B cell (primary cell): ENCODE data around the gene SLCO4C1. TPM values are rescaled to one million over a fixed set of nuclear protein-coding genes. Genes with fewer than 3 reads are reported as not detected.
A peak's percentile ranks its signal among the peaks of the same experiment; 100 is the strongest.

ENCODE experiments used
- ATAC-seq: fragments of 200-7000 bp; cut with Tn5 transposase; one replicate; pipeline ENCODE4 v1.10.0; 2021; ENCODE audit warnings: low read depth, mild to moderate bottlenecking, moderate number of reproducible peaks, moderate library complexity
- CTCF ChIA-PET: fragments of 350-600 bp; sonication (Branson Sonifier 250); formaldehyde crosslinking; loops from one replicate; lab custom pipeline; 2021; ENCODE audit warnings: antibody characterized with exemption, inconsistent platforms; lab: Charles Lee
- POLR2A ChIA-PET: fragments of 350-600 bp; sonication (Branson Sonifier 250); formaldehyde crosslinking; loops from one replicate; lab custom pipeline; 2021; ENCODE audit warnings: antibody characterized with exemption; lab: Charles Lee
- DNase-seq: peaks from one replicate; pipeline ENCODE4 v3.0.0; 2013
- H2AFZ ChIP-seq: 2 replicates; pipeline ENCODE4 v1.6.1; 2012; ENCODE audit warnings: mild to moderate bottlenecking, low read depth, low read length; ENCODE audit not compliant: insufficient read depth, poor library complexity, severe bottlenecking
- H3K27ac ChIP-seq, 2 donors: 1 replicate in 1 of 2; 2 replicates in 1 of 2; pipeline ENCODE4 v1.5.1; 2012 to 2013; ENCODE audit warnings: low read length in 2 of 2, mild to moderate bottlenecking in 2 of 2, moderate library complexity in 1 of 2
- H3K27me3 ChIP-seq, 4 experiments: fragments of 200-600 bp in 1 of 4; sonication (generic) in 1 of 4; replicated peaks in 1 of 4; 1 replicate in 2 of 4; 2 replicates in 2 of 4; pipeline versions ENCODE4 v1.6.1 to v1.7.0; 2013 to 2016; ENCODE audit warnings: low read length in 3 of 4, mild to moderate bottlenecking in 2 of 4, mixed read lengths in 1 of 4, moderate library complexity in 1 of 4; ENCODE audit not compliant: insufficient read depth in 4 of 4, control insufficient read depth in 3 of 4; ENCODE audit errors: control extremely low read depth in 1 of 4
- H3K36me3 ChIP-seq, 2 experiments: replicated peaks in 1 of 2; 1 replicate in 1 of 2; 2 replicates in 1 of 2; pipeline versions ENCODE4 v1.6.1 to v1.7.1; 2013; ENCODE audit warnings: low read length in 1 of 2; ENCODE audit not compliant: insufficient read depth in 2 of 2, control insufficient read depth in 1 of 2; ENCODE audit errors: control extremely low read depth in 1 of 2, extremely low read depth in 1 of 2
- H3K4me1 ChIP-seq, 2 donors: fragments of 200-600 bp in 1 of 2; sonication (generic) in 1 of 2; 1 replicate in 1 of 2; 2 replicates in 1 of 2; pipeline versions ENCODE4 v1.5.1 to v1.6.1; 2013 to 2017; ENCODE audit warnings: low read length in 2 of 2; ENCODE audit not compliant: control insufficient read depth in 2 of 2, insufficient read depth in 2 of 2
- H3K4me2 ChIP-seq: replicated peaks from 2 replicates; pipeline ENCODE3; 2012; ENCODE audit warnings: mild to moderate bottlenecking, low read depth, low read length; ENCODE audit not compliant: poor library complexity, severe bottlenecking
- H3K4me3 ChIP-seq, 5 experiments: fragments of 200-600 bp in 1 of 5; sonication (generic) in 1 of 5; 1 replicate in 3 of 5; 2 replicates in 2 of 5; pipeline versions ENCODE4 v1.5.1 to v1.7.0; 2011 to 2016; ENCODE audit warnings: low read length in 4 of 5, mild to moderate bottlenecking in 4 of 5, low read depth in 2 of 5, control low read depth in 1 of 5, moderate library complexity in 1 of 5; ENCODE audit not compliant: insufficient read depth in 1 of 5; ENCODE audit errors: control extremely low read depth in 1 of 5, extremely low read depth in 1 of 5
- H3K79me2 ChIP-seq: fragments of 200-600 bp; sonication (generic); one replicate; pipeline ENCODE4 v1.6.0; 2016; ENCODE audit warnings: low read length; ENCODE audit not compliant: control insufficient read depth, insufficient read depth
- H3K9ac ChIP-seq: fragments of 200-600 bp; sonication (generic); 2 replicates; pipeline ENCODE4 v1.6.1; 2017; ENCODE audit warnings: mild to moderate bottlenecking, low read length, moderate library complexity
- H3K9me3 ChIP-seq, 3 donors: one replicate each; pipeline versions ENCODE4 v1.6.1 to v1.7.1; 2013; ENCODE audit warnings: low read length in 2 of 3; ENCODE audit not compliant: control insufficient read depth in 2 of 3, insufficient read depth in 1 of 3; ENCODE audit errors: control extremely low read depth in 1 of 3
- H4K20me1 ChIP-seq: 2 replicates; pipeline ENCODE4 v1.6.0; 2012; ENCODE audit warnings: mild to moderate bottlenecking, low read length; ENCODE audit not compliant: insufficient read depth, control insufficient read depth, poor library complexity, severe bottlenecking
- H3K27ac Mint-ChIP-seq: one replicate; pipeline ENCODE4 v1.8.0; 2021; ENCODE audit warnings: mixed read lengths
- H3K27me3 Mint-ChIP-seq: one replicate; pipeline ENCODE4 v1.8.0; 2021; ENCODE audit warnings: mixed read lengths
- H3K4me1 Mint-ChIP-seq: one replicate; pipeline ENCODE4 v1.8.0; 2021; ENCODE audit warnings: mixed read lengths
- H3K4me3 Mint-ChIP-seq: one replicate; pipeline ENCODE4 v1.8.0; 2021; ENCODE audit warnings: mixed read lengths
- H3K9me3 Mint-ChIP-seq: one replicate; pipeline ENCODE4 v1.8.0; 2022; ENCODE audit warnings: mixed read lengths; ENCODE audit not compliant: insufficient read depth
- EZH2 ChIP-seq: IDR thresholded peaks from 2 replicates; pipeline ENCODE4 v1.6.1; 2012; ENCODE audit warnings: borderline replicate concordance, low read depth, mild to moderate bottlenecking, moderate library complexity, low read length; ENCODE audit not compliant: insufficient read depth, poor library complexity, severe bottlenecking
- WGBS: methylation state at CpG from one replicate; pipeline ENCODE4 v1.1.5; 2013; ENCODE audit warnings: missing lambda C conversion rate; ENCODE audit not compliant: insufficient coverage; 5-methylcytosine and 5-hydroxymethylcytosine counted together
- intact Hi-C: fragments of 100-400 bp; cut with micrococcal nuclease; formaldehyde crosslinking; loops from one replicate; pipeline ENCODE4 v1.10.0; 2022
- polyA plus RNA-seq: library from polyadenylated mRNA; depleted of rRNA; stranded (reverse); fragments of >200 nt; gene quantifications from 2 replicates; pipeline ENCODE4 v1.2.3, GENCODE V29; 2012
- total RNA-seq, 2 donors: library from RNA; stranded (reverse); fragments of 120-200 nt in 1 of 2; gene quantifications; 1 replicate in 1 of 2; 2 replicates in 1 of 2; pipeline versions ENCODE4 v1.2.3 to v1.2.4, GENCODE V29; 2013 to 2022
- TF ChIP-seq, protein P1 (sequence below): fragments of 200-600 bp; IDR thresholded peaks from one replicate; pipeline ENCODE4 v1.8.0; 2022; ENCODE audit warnings: antibody characterized with exemption, mild to moderate bottlenecking

SLCO4C1 gene
- total and polyA plus RNA-seq, 2 donors (not counting 1 experiment from before 2014, with no cell fraction given): 0.36 to 0.42 TPM

DNA sequence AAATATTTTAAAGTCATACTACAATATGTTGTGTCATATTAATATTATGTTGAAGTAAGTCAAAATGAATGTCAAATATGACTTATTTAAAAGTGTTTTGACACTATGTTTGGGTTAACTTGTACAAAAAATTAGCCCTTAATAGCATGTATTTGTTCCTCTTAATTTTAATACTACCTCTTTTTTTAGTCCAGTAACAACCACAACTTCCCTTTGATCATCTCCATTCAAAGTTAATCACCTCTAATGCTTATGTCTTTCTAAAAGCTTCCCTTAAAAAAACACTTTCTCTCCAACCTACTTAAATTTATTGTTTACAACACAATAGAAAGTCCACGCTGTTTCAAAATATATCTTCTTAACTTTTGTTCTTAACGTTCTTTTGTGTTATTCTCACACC is 9.6 kb downstream of the SLCO4C1 start:
- no peak overlapping the region for H2AFZ ChIP-seq
- H4K20me1 ChIP-seq: no peaks in the 10 kb centered on the region
- Mint-ChIP-seq H3K27me3 (no peaks in the 10 kb centered on the region), H3K4me1 (peaks cover 33% of the 10 kb centered on the region), H3K9me3 (no peaks in the 10 kb centered on the region), H3K4me3 (peak overlapping the region; percentile 36), H3K27ac (no peak overlapping the region)
- H3K9me3 ChIP-seq: no peaks in the 10 kb centered on the region
- TF ChIP-seq EZH2: no peak
- TF ChIP-seq, protein P1, sequence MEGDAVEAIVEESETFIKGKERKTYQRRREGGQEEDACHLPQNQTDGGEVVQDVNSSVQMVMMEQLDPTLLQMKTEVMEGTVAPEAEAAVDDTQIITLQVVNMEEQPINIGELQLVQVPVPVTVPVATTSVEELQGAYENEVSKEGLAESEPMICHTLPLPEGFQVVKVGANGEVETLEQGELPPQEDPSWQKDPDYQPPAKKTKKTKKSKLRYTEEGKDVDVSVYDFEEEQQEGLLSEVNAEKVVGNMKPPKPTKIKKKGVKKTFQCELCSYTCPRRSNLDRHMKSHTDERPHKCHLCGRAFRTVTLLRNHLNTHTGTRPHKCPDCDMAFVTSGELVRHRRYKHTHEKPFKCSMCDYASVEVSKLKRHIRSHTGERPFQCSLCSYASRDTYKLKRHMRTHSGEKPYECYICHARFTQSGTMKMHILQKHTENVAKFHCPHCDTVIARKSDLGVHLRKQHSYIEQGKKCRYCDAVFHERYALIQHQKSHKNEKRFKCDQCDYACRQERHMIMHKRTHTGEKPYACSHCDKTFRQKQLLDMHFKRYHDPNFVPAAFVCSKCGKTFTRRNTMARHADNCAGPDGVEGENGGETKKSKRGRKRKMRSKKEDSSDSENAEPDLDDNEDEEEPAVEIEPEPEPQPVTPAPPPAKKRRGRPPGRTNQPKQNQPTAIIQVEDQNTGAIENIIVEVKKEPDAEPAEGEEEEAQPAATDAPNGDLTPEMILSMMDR: no peak
- H3K79me2 ChIP-seq: no peaks in the 10 kb centered on the region
- H3K4me2 ChIP-seq: peak overlapping the region; percentile 51
- WGBS: no CpG with 5 or more reads among the region's 2 CpGs
- POLR2A ChIA-PET: no interaction called here
- intact Hi-C loops: no loop called here
- H3K4me1 ChIP-seq: peaks cover 15 to 37% of the 10 kb centered on the region in 2 donors
- peak; percentile 5 for DNase-seq
- no peaks in the 10 kb centered on the region for H3K36me3 ChIP-seq
- H3K9ac ChIP-seq: no peak overlapping the region
- no peaks in the 10 kb centered on the region for H3K27me3 ChIP-seq
- no peak overlapping the region for H3K27ac ChIP-seq
- CTCF ChIA-PET: interaction anchor here (1.6 kb wide), 1 partner anchor 10 kb away, joined by 7 read pairs; the partner anchor contains the start of gene SLCO4C1
- ATAC-seq: no peak
- H3K4me3 ChIP-seq: no peak overlapping the region

GRCh38 chr5:102283102-102283797 is 12.8 kb downstream of the SLCO4C1 start:
- Histone ChIP-seq H3K9me3 (no peaks in the 10 kb centered on the region), H3K9ac (no peak overlapping the region), H3K36me3 (no peaks in the 10 kb centered on the region), H4K20me1 (no peaks in the 10 kb centered on the region), H3K4me3 (no peak overlapping the region), H3K27ac (no peak overlapping the region), H2AFZ (no peak overlapping the region), H3K4me2 (peak overlapping the region; percentile 29), H3K79me2 (no peaks in the 10 kb centered on the region), H3K4me1 (peaks cover 15 to 37% of the 10 kb centered on the region in 2 donors), H3K27me3 (no peaks in the 10 kb centered on the region)
- ChIA-PET CTCF (no interaction called here), POLR2A (no interaction called here)
- DNase-seq (no peak), ATAC-seq (no peak)
- Mint-ChIP-seq H3K9me3 (no peaks in the 10 kb centered on the region), H3K27ac (no peak overlapping the region), H3K4me1 (peaks cover 34% of the 10 kb centered on the region), H3K4me3 (no peak overlapping the region), H3K27me3 (no peaks in the 10 kb centered on the region)
- no CpG with 5 or more reads among the region's 2 CpGs for WGBS
- intact Hi-C loops: no loop called here
- TF ChIP-seq, protein P1: no peak
- no peak for TF ChIP-seq EZH2
